Measurements from ENCODE around the gene MPND.
A peak's percentile ranks its signal among the peaks of the same experiment; 100 is the strongest.

The MPND gene

GRCh38 chr19:4379383-4380253 lies 36.3 kb downstream of the MPND start:
- no peak for DNase-seq (ENCODE audit: low read depth)

GRCh38 chr19:4380254-4380727 lies 36.9 kb downstream of the MPND start:
- DNase-seq (ENCODE audit: low read depth): no peak

- DNase-seq (ENCODE audit: low read depth): no peak
Observed at GRCh38 chr19:4385291-4386040, 42.1 kb downstream of the MPND start.

- DNase-seq (ENCODE audit: low read depth): no peak
Observed at GRCh38 chr19:4386041-4386782, 42.9 kb downstream of the MPND start.

GRCh38 chr19:4388337-4389063 lies 45.1 kb downstream of the MPND start:
- DNase-seq (ENCODE audit: low read depth): no peak

GRCh38 chr19:4389064-4389375 lies 45.7 kb downstream of the MPND start:
- DNase-seq (ENCODE audit: low read depth): no peak

GRCh38 chr19:4389511-4390016 lies 46.2 kb downstream of the MPND start:
- no peak for DNase-seq (ENCODE audit: low read depth)

GRCh38 chr19:4390017-4390566 lies 46.7 kb downstream of the MPND start:
- no peak for DNase-seq (ENCODE audit: low read depth)

- DNase-seq (ENCODE audit: low read depth): no peak
Observed at GRCh38 chr19:4390567-4391305, 47.4 kb downstream of the MPND start.

- no peak for DNase-seq (ENCODE audit: low read depth)
Observed at GRCh38 chr19:4391306-4391693, 47.9 kb downstream of the MPND start.

GRCh38 chr19:4391701-4392483 lies 48.5 kb downstream of the MPND start:
- DNase-seq (ENCODE audit: low read depth): no peak

GRCh38 chr19:4393947-4394590 lies 50.7 kb downstream of the MPND start:
- no peak for DNase-seq (ENCODE audit: low read depth)

- DNase-seq (ENCODE audit: low read depth): no peak
Observed at GRCh38 chr19:4396949-4397783, 53.8 kb downstream of the MPND start.

GRCh38 chr19:4399812-4400134 lies 56.4 kb downstream of the MPND start:
- DNase-seq (ENCODE audit: low read depth): no peak

GRCh38 chr19:4400135-4400936 lies 57.0 kb downstream of the MPND start, which contains the start of gene SH3GL1:
SH3GL1 (minus strand) TSS chr19:4400547; CDS start chr19:4400368, 179 bp downstream.
- peak; percentile 43 for DNase-seq (ENCODE audit: low read depth)

- no peak for DNase-seq (ENCODE audit: low read depth)
Observed at GRCh38 chr19:4401769-4402170, 58.4 kb downstream of the MPND start.

GRCh38 chr19:4402171-4403004 lies 59.0 kb downstream of the MPND start, which contains the start of gene CHAF1A:
CHAF1A (plus strand) TSS chr19:4402640; CDS start chr19:4402763, 123 bp downstream.
- DNase-seq (ENCODE audit: low read depth): peak; percentile 98
